ENCODE measurements around the gene MBOAT1. TPM values are rescaled to one million over a fixed set of nuclear protein-coding genes. Genes with fewer than 3 reads are reported as not detected.
"Not testable (repeated sequence)": the region's sequence is repeated elsewhere in the genome, so short reads cannot be mapped to it uniquely, and the experiment has no call there.

The MBOAT1 gene
- total RNA-seq, 1 donor from 2014 or later = 37.9 TPM

DNA sequence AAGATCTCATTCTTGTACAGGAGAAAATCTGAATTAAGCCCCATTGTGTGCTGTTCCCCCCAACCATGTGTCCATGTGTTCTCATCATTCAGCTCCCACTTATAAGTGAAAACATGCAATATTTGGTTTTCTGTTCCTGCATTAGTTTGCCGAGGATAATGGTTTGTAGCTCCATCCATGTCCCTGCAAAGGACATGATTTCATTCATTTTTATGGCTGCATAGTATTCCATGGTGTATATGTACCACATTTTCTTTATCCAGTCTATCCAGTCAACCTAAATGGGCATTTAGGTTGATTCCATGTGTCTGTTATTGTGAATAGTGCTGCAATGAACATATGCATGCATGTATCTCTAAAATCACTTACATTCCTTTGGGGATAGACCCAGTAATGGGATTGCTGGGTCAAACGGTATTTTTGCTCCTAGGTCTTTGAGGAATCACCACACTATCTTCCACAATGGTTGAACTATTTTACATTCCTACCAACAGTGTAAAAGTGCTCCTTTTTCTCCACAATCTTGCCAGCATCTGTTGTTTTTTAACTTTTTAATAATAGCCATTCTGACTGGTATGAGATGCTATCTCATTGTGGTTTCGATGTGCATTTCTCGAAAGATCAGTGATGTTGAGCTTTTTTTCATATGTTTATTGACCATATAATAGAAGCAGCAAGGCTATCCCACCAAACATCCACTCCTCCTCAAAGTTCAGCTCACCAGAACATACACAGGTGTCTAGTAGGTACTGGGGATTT lies 32.8 kb downstream of the MBOAT1 start:
- intact Hi-C loops (cut with DNase I); ATAC-seq; DNase-seq (ENCODE audit: low spot score): not testable (repeated sequence)

DNA sequence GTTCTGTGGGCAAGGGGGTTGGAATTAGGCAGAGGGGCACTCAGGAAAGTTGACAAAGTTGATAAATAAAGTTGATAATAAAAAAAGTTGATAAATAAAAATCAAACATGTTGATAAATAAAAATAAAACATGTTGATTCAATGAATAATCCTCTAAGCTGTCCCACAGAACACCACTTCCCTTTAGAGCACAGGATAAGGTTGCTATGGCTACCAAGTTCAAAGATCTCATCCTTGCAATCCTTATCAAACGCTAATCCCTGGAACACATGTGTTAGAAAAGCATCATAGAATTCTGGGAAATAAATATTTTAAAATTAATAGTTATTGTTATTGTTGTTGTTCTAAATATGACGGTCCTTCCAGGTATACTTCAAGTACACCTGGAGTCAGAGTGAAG lies 33.9 kb downstream of the MBOAT1 start:
- no peak for DNase-seq (ENCODE audit: low spot score)
- ATAC-seq = no peak
- intact Hi-C loops (cut with DNase I) = no loop called here

DNA sequence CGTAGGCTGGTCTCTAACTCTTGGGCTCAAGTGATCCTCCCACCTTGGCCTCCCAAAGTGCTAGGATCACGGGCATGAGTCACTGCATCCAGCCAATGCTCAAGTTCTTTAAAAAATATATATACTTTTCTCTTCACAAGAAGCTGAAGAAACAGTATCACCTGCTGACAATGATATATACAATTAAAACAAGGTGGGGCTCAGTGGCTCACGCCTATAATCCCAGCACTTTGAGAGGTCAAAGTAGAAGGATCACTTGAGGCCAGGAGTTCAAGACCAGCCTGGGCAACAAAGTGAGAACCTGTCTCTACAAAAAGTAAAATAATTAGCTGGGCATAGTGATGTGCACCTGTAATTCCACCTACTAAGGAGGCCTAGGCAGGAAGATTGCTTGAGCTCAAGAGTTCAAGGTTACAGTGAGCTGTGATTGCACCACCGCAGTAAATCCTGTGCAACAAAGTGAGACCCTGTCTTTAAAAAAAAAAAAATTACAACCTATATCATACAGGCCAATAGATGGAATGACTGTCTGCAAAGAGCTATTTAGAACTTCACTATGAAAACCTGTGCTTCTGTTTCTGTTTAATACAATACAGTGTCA lies 36.4 kb downstream of the MBOAT1 start:
- no peak for ATAC-seq
- DNase-seq (ENCODE audit: low spot score) = no peak
- intact Hi-C loops (cut with DNase I) = no loop called here

DNA sequence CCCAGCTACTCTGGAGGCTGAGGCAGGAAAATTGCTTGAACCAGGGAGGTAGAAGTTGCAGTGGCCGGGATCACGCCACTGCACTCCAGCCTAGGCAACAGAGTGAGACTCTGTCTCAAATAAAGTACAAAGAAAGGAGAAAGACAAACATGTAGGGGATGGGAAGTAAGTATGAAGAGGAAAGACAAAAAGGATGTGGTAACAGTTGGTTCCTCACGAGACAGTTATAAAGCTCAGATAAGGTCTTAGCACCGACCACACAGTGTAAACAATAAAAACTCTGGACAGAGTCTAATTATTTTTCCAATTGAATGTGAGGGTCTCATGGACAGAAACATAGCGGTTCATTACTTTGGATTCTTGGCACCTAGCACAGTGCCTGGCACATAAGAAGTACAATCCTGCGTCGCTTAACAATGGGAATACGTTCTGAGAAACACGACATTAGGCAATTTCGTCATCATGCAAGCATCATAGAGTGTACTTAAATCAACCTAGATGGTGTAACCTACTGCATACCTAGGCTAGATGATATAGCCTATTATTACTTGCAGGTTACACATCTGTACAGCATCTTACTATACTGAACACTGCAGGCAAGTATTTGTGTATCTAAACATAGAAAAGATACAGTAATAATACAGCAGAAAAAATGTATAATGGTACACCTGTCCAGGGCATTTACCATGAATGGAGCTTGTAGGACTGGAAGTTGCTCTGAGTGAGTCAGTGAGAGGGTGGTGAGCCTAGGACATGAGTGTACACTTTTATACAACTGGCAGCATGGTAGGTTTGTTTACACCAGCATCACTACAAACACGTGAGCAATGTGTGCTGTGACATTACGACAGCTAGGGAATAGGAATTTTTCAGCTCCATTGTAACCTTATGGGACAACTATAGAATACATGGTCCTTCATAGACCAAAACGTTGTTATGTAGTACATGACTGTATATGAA lies 38.2 kb downstream of the MBOAT1 start:
- intact Hi-C loops (cut with DNase I) = no loop called here
- DNase-seq (ENCODE audit: low spot score) = no peak
- peak; percentile 38 for ATAC-seq

DNA sequence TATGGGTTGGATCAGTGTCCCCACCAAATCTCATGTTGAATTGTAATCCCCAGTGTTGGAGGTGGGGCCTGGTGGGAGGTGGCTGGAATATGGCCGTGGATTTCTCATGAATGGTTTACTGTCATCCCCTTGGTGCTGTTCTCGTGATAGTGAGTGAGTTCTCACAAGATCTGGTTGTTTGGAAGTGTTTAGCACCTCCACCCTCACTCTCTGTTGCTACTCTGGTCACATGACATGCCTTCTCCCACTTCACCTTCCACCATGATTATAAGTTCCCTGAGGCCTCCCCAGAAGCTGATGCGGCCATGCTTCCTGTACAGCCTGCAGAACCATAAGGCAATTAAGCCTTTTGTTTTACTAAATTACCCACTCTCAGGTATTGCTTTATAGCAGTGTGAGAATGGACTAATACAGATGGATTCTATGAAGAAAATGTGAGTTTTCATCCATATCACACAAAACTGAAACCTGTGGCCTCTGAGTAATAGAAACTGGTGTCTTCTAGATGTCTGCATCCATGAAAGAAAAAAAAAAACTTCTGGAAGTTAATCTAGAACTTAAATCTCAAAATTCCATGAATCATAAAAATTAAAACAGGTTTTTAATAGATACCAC lies 39.3 kb downstream of the MBOAT1 start:
- intact Hi-C loops (cut with DNase I) = no loop called here
- DNase-seq (ENCODE audit: low spot score) (no peak), ATAC-seq (no peak)

DNA sequence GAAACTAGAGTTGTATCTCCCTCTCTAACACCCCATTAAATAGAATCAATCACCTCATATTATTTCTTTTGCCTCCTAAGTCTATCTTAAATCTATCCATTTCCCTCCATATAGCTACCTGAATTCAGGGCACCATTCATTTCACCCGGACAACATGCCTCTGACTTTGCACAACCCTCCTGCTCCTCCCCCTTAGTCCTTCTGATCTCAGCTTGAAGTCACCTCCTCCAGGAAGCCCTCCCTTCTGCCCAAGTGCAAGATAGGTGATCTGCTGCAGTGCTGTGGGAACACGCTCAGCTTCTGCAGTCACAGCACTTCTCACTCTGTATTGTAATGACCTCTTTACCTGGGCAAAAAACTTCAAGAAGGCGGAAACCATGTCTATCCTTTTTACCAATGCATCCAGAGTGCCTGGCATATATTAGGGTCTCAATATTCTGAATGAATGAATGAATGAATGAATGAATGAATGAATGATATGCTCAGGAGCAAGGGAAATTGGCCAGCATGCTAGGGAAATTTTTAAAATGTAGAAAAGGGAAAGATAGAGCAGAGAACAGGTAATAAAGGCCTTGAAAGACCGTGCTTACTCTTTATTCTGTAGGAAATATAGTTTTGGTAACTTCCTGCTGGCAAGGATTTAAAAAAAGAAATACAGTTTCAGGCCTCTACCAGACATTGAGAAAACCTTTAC lies 41.7 kb downstream of the MBOAT1 start:
- no peak for DNase-seq (ENCODE audit: low spot score)
- ATAC-seq = no peak

GRCh38 chr6:20169786-20170185 lies 42.5 kb downstream of the MBOAT1 start:
- DNase-seq (ENCODE audit: low spot score) (no peak), ATAC-seq (peak; percentile 38)
- intact Hi-C loops (cut with DNase I) = no loop called here

More for the DNA sequence above, 41.7 kb downstream of the MBOAT1 start:
- intact Hi-C loops (cut with DNase I) = no loop called here

DNA sequence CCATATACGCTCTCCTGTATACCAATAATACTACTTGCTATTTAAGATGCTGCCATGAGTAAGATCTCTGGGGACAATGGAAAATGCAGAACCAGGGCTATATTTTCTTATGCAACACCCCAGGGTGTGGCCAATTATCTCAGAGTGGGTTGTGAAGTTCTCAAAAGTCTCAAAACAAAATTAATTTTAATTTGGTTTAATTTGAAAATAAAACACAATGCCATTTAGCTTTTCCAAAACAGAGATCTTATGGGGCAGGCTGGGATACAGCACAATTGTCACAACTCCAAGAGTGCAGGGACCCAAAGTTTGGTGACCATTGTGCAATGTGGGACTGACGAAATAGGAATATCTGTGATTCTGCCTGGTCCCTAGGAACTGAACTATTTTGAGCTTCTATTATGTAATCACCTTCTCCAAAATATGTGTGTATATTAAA lies 43.1 kb downstream of the MBOAT1 start:
- intact Hi-C loops (cut with DNase I) = no loop called here
- ATAC-seq = peak; percentile 91
- DNase-seq (ENCODE audit: low spot score) = no peak

DNA sequence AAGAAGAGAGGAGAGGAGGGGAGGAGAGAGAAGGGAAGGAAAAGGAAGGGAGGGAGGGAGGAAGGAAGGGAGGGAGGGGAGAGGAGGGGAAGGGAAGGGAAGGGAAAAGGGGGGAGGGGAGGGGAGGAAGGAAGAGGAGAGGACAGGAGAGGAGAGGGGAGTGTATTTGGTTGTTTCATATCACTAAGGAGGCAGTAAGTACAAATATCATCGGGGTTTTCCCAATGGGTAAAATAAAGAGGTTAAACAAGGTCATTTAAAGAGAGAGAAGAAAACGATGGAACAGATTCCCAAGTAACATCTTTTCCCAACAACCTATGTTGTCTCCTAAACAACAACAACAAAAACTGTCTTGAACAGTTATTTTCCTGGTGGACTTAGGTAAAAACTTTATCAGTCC lies 43.6 kb downstream of the MBOAT1 start:
- ATAC-seq = peak; percentile 55
- DNase-seq (ENCODE audit: low spot score) = no peak
- intact Hi-C loops (cut with DNase I) = no loop called here

- DNase-seq (ENCODE audit: low spot score) = no peak
- intact Hi-C loops (cut with DNase I) = no loop called here
- no peak for ATAC-seq
Observed at GRCh38 chr6:20167601-20168000, 44.7 kb downstream of the MBOAT1 start.

DNA sequence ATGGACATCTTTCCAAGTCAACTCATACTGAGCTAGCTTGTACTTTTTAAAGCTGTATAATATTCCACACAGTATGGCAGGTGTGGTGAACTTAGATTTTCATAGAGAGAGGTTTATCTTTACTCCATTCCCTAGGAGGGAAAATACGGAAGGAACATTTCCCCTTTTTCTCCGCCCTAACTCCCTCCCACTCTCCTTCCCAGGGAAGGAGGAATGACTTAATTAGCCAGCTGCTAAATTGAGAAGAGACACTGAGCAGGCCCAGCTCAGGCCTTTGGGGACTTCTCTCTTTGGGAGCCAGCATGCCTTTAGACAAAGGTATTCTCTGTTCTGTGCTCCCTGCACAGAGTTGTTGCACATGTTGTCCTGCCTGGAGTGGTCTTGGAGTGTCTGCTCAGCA lies 46.1 kb downstream of the MBOAT1 start:
- ATAC-seq (peak; percentile 55), DNase-seq (ENCODE audit: low spot score) (no peak)
- intact Hi-C loops (cut with DNase I) = no loop called here

DNA sequence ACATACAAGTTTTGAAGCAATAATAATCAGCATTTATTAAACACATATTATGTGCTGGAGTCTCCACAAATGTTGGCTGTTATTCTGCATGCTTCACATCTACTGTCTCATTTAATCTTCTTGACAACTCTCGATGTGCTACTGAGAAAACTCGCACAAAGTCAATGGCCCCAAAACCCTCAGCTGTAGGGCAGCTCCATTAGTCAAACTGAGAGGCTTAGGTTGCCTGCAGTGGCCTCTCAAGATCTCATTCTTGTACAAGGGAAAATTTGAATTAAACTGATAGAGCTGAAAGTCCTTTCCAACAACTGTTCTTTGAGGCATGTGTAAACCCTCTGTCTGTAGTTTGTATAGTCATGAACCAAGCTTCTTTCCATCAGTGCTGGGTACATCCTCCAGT lies 49.8 kb downstream of the MBOAT1 start:
- ATAC-seq (no peak), DNase-seq (ENCODE audit: low spot score) (no peak)
- intact Hi-C loops (cut with DNase I) = no loop called here

DNA sequence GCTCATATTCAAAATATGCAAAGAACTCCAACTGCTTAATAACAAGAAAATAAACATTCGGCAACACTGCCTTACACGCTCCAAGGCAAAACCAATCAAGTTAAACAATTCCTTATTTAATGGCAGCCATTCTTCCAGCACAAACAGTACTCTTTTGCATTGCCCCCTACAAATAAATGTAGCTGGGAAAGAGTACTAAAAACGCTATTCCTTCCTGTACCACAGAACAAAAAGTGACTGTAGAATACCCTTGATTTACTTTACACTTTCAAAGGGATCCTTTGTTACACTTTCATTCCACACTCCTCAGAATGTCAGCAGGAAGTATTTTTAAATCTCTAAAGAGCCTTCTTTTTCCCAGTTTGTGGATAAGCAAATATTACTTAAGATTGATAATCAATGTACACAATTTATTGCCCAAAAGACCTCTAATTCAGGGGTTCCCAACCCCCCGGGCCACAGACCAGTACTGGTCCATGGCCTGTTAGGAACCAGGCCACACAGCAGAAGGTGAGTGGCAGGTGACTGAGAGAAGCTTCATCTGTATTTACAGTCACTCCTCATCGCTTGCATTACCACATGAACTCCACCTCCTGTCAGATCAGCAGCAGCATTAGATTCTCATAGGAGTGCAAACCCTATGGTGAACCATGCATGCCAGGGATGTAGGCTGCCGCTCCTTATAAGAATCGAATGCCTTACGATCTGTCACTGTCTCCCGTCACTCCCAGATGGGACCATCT lies 51.6 kb downstream of the MBOAT1 start:
- DNase-seq (ENCODE audit: low spot score) (no peak), ATAC-seq (peak; percentile 30)
- intact Hi-C loops (cut with DNase I) = no loop called here

GRCh38 chr6:20159781-20160540 lies 52.3 kb downstream of the MBOAT1 start:
- DNase-seq (ENCODE audit: low spot score) (no peak), ATAC-seq (peak; percentile 51)
- intact Hi-C loops (cut with DNase I) = no loop called here

GRCh38 chr6:20159098-20159497 lies 53.2 kb downstream of the MBOAT1 start:
- intact Hi-C loops (cut with DNase I) = no loop called here
- ATAC-seq = no peak

DNA sequence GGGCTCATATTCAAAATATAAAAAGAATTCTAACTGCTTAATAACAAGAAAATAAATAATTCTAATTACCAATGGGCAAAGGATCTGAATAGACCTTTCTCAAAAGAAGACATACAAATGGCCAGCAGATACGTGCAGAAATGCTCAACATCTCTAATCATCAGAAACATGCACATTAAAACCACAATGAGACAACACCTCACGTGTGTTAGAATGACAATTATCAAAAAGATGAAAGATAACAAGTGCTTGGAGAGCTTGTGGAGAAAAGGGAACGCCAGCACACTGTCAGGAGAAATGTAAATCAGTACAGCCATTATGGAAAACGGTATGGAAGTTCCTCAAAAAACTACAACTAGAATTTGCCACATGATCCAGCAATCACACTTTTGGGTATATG lies 53.6 kb downstream of the MBOAT1 start:
- intact Hi-C loops (cut with DNase I) = no loop called here
- ATAC-seq (no peak), DNase-seq (ENCODE audit: low spot score) (no peak)

More at GRCh38 chr6:20159098-20159497, 53.2 kb downstream of the MBOAT1 start:
- no peak for DNase-seq (ENCODE audit: low spot score)

GRCh38 chr6:20156824-20157223 lies 55.4 kb downstream of the MBOAT1 start:
- ATAC-seq = no peak
- intact Hi-C loops (cut with DNase I) = no loop called here
- DNase-seq (ENCODE audit: low spot score) = no peak
